ENCODE data around the gene C2orf81. TPM values are rescaled to one million over a fixed set of nuclear protein-coding genes. Genes with fewer than 3 reads are reported as not detected.

Gene C2orf81
- total and polyA plus RNA-seq, 10 of the 15 experiments (the other 5 are each of a cell fraction or from before 2014, with no cell fraction given), result 0.10 to 9.8 (median 2.7) TPM

- FAIRE-seq, result no peak
- TF ChIP-seq SREBF1 (IDR thresholded peaks at IDR 0.05; ENCODE audit: low read length) (no peak), RUNX3 (IDR thresholded peaks at IDR 0.05; ENCODE audit: low read length) (no peak), RELA (IDR thresholded peaks at IDR 0.05; ENCODE audit: borderline replicate concordance, partially characterized antibody) (no peak), USF2 (IDR thresholded peaks at IDR 0.05; ENCODE audit: borderline replicate concordance, low read depth, low read length) (no peak), PRDM15 (CRISPR knock-in tag; IDR thresholded peaks at IDR 0.05) (no peak)
- Histone ChIP-seq H3K36me3 (ENCODE audit: control insufficient read depth in 2 of 2, insufficient read depth in 2 of 2, low read length in 1 of 2) (no peaks in the 10 kb centered on the region), H2AFZ (ENCODE audit: control insufficient read depth, low read depth, low read length) (no peak overlapping the region), H3K9me3 (replicated peaks; ENCODE audit: control insufficient read depth, insufficient read depth, low read length) (no peaks in the 10 kb centered on the region), H4K20me1 (ENCODE audit: control insufficient read depth, insufficient read depth) (no peaks in the 10 kb centered on the region), H3K27ac (ENCODE audit: control insufficient read depth, insufficient read depth) (no peak overlapping the region), H3K4me2 (ENCODE audit: control insufficient read depth, insufficient read depth) (no peak overlapping the region), H3K27me3 (replicated peaks in 1 of 2; ENCODE audit: control insufficient read depth in 2 of 2, insufficient read depth in 2 of 2, low read length in 1 of 2) (no peaks in the 10 kb centered on the region), H3K4me3 (no peak overlapping the region), H3K4me1 (ENCODE audit: control insufficient read depth, insufficient read depth, low read length) (peaks cover 3% of the 10 kb centered on the region; the same call in 1 of the 2 replicates), H3K9ac (ENCODE audit: control insufficient read depth, insufficient read depth, low read length) (no peak overlapping the region), H3K79me2 (ENCODE audit: control insufficient read depth, insufficient read depth, low read length) (peaks cover 6% of the 10 kb centered on the region)
- 67% methylated on average over 2 of the region's 2 CpGs for WGBS (ENCODE audit: insufficient coverage, insufficient replicate concordance, low lambda C conversion rate, missing lambda C conversion rate)
- CTCF ChIA-PET, result interaction anchor here (0.7 to 1.7 kb wide), 3 partner anchors 61 to 657 kb away, joined by 3 to 5 read pairs (median 4); no protein-coding TSS in a partner anchor
- in situ Hi-C loops (cut with MboI), result loop anchor here (10.0 kb wide), 1 partner anchor 571 kb away; the partner anchor contains the start of gene STAMBP
- DNase-seq (ENCODE audit: low read depth, low spot score), result no peak
- no peak for ATAC-seq
- BruUV-seq (replicated peaks), result no TSS peak
- RAD21 ChIA-PET (ENCODE audit: unreplicated experiment), result no interaction called here
- SMC1A ChIA-PET (ENCODE audit: uncharacterized antibody, unreplicated experiment), result interaction anchor here (0.6 to 1.2 kb wide), 2 partner anchors 10 to 23 kb away, joined by 3 read pairs; no protein-coding TSS in a partner anchor
- intact Hi-C loops (cut with micrococcal nuclease; ENCODE audit: unreplicated experiment), result loop anchor here (10.0 kb wide), 1 partner anchor 251 kb away; the partner anchor contains the start of gene BOLA3
- POLR2A ChIA-PET, result no interaction called here
Observed at GRCh38 chr2:74396149-74396548, 25.3 kb downstream of the C2orf81 start.
